WTC11 (cell line): ENCODE results near the gene CROCC2. TPM values are rescaled to one million over a fixed set of nuclear protein-coding genes. Genes with fewer than 3 reads are reported as not detected.

ENCODE experiments used
- ATAC-seq: fragments of 200-7000 bp; cut with Tn5 transposase; 2 replicates; pipeline ENCODE4 v1.10.0; 2021; ENCODE audit warnings: mild to moderate bottlenecking, moderate library complexity
- CTCF ChIA-PET: fragments of 300-600 bp; sonication (Branson Sonifier 250); formaldehyde crosslinking; loops from one replicate; lab custom pipeline; 2021; ENCODE audit warnings: antibody characterized with exemption; lab: Charles Lee
- POLR2A ChIA-PET: fragments of 350-600 bp; sonication (Branson Sonifier 250); formaldehyde crosslinking; loops from one replicate; lab custom pipeline; 2021; ENCODE audit warnings: antibody characterized with exemption; lab: Charles Lee
- DNase-seq: peaks from one replicate; pipeline ENCODE4 v3.0.0; 2021; ENCODE audit warnings: low spot score
- H3K27ac Mint-ChIP-seq: 2 replicates; pipeline ENCODE4 v1.8.0; 2021; ENCODE audit warnings: mixed read lengths
- H3K27me3 Mint-ChIP-seq: 2 replicates; pipeline ENCODE4 v1.8.0; 2021; ENCODE audit warnings: low read depth, mild to moderate bottlenecking, moderate library complexity, mixed read lengths
- H3K36me3 Mint-ChIP-seq: 2 replicates; pipeline ENCODE4 v1.8.0; 2021; ENCODE audit warnings: mixed read lengths
- H3K4me1 Mint-ChIP-seq: 2 replicates; pipeline ENCODE4 v1.8.0; 2022; ENCODE audit warnings: mixed read lengths
- H3K4me3 Mint-ChIP-seq: 2 replicates; pipeline ENCODE4 v1.8.0; 2021; ENCODE audit warnings: mild to moderate bottlenecking, moderate library complexity, mixed read lengths
- H3K9me3 Mint-ChIP-seq: 2 replicates; pipeline ENCODE4 v1.8.0; 2021; ENCODE audit warnings: mixed read lengths
- ARID4B ChIP-seq: sonication (generic); formaldehyde crosslinking; IDR thresholded peaks from 2 replicates; pipeline ENCODE4 v1.8.0; 2023; ENCODE audit warnings: missing genetic modification reagents, mild to moderate bottlenecking, borderline replicate concordance
- CTCF ChIP-seq: fragments of 200-600 bp; IDR thresholded peaks from 2 replicates; pipeline ENCODE4 v1.8.0; 2022; ENCODE audit warnings: antibody characterized with exemption
- E2F4 ChIP-seq: sonication (generic); formaldehyde crosslinking; IDR thresholded peaks from 2 replicates; pipeline ENCODE4 v1.8.1; 2022; ENCODE audit warnings: low read depth, mild to moderate bottlenecking, moderate library complexity, missing genetic modification reagents, borderline replicate concordance
- GRHL2 ChIP-seq: fragments of 250-450 bp; sonication (Bioruptor Pico); IDR thresholded peaks from 2 replicates; pipeline ENCODE4 v1.8.0; 2022; ENCODE audit warnings: mild to moderate bottlenecking, moderate library complexity; ENCODE audit not compliant: insufficient replicate concordance, severe bottlenecking
- HMGA2 ChIP-seq: fragments of 250-450 bp; sonication (Bioruptor Pico); IDR thresholded peaks from 2 replicates; pipeline ENCODE4 v1.4.0; 2021; ENCODE audit warnings: mild to moderate bottlenecking, moderate library complexity
- NFYB ChIP-seq: sonication (generic); formaldehyde crosslinking; conservative IDR thresholded peaks from 2 replicates; pipeline ENCODE4 v1.8.0; 2022; ENCODE audit warnings: low read depth, missing genetic modification reagents
- PRDM15 ChIP-seq: sonication (generic); formaldehyde crosslinking; IDR thresholded peaks from 2 replicates; pipeline ENCODE4 v1.8.0; 2022; ENCODE audit warnings: missing genetic modification reagents
- SP1 ChIP-seq: sonication (generic); formaldehyde crosslinking; conservative IDR thresholded peaks from 2 replicates; pipeline ENCODE4 v1.8.1; 2022; ENCODE audit warnings: missing genetic modification reagents
- TEAD1 ChIP-seq: sonication (generic); formaldehyde crosslinking; IDR thresholded peaks from 2 replicates; pipeline ENCODE4 v1.8.0; 2022; ENCODE audit warnings: mild to moderate bottlenecking, missing genetic modification reagents
- ZBTB43 ChIP-seq: sonication (generic); formaldehyde crosslinking; IDR thresholded peaks from 2 replicates; pipeline ENCODE4 v1.8.1; 2023; ENCODE audit warnings: mild to moderate bottlenecking, missing genetic modification reagents
- ZNF512 ChIP-seq: sonication (generic); formaldehyde crosslinking; IDR thresholded peaks from 2 replicates; pipeline ENCODE4 v1.8.1; 2022; ENCODE audit warnings: missing genetic modification reagents, borderline replicate concordance
- total RNA-seq: library from RNA; stranded (reverse); gene quantifications from 3 replicates; pipeline ENCODE4 v1.2.3, GENCODE V29; 2021

The CROCC2 gene
- total RNA-seq, 1 experiment from 2014 or later = not detected

- TF ChIP-seq E2F4 (no peak), NFYB (CRISPR knock-in tag) (no peak), PRDM15 (CRISPR knock-in tag) (no peak), GRHL2 (CRISPR knock-in tag) (no peak), CTCF (no peak)
Observed at GRCh38 chr2:240886678-240887609, 19.2 kb upstream of the CROCC2 start (continued).

GRCh38 chr2:240887631-240888030, 18.5 kb upstream of the CROCC2 start:
- TF ChIP-seq HMGA2 (CRISPR knock-in tag) = no peak
- TF ChIP-seq ZNF512 (CRISPR knock-in tag) = no peak
- TF ChIP-seq ZBTB43 = no peak
- no peak for TF ChIP-seq TEAD1 (CRISPR knock-in tag)
- TF ChIP-seq NFYB (CRISPR knock-in tag) = no peak
- no peak for TF ChIP-seq SP1 (CRISPR knock-in tag)
- no peak for TF ChIP-seq ARID4B
- TF ChIP-seq, all 79 proteins: peak for 0
- CTCF ChIA-PET = interaction anchor here (2.0 to 2.4 kb wide), 2 partner anchors 10 to 36 kb away, joined by 8 to 10 read pairs; no protein-coding TSS in a partner anchor

More at GRCh38 chr2:240887631-240888030, 18.5 kb upstream of the CROCC2 start:
- H3K27ac Mint-ChIP-seq = no peak overlapping the region
- DNase-seq (no peak), ATAC-seq (no peak)
- H3K4me3 Mint-ChIP-seq = no peak overlapping the region
- no peaks in the 10 kb centered on the region for H3K36me3 Mint-ChIP-seq
- no peaks in the 10 kb centered on the region for H3K27me3 Mint-ChIP-seq
- no peaks in the 10 kb centered on the region for H3K9me3 Mint-ChIP-seq
- POLR2A ChIA-PET = no interaction called here
- H3K4me1 Mint-ChIP-seq = no peaks in the 10 kb centered on the region
